Right atrium auricular region (tissue), 2 donors: ENCODE results near the gene PFKFB3. TPM values are rescaled to one million over a fixed set of nuclear protein-coding genes. Genes with fewer than 3 reads are reported as not detected.

Experiments
- DNase-seq: peaks from one replicate; pipeline ENCODE4 v3.0.0-alpha.2; 2019; ENCODE audit warnings: low spot score
- H3K27ac ChIP-seq, 2 donors: fragments of 200-600 bp; sonication (generic); 1 replicate in 1 of 2; 2 replicates in 1 of 2; pipeline ENCODE4 v1.5.1; 2016 to 2019
- H3K27me3 ChIP-seq, 2 donors: fragments of 200-600 bp; sonication (generic); one replicate each; pipeline versions ENCODE4 v1.5.1 to v1.6.0; 2017 to 2019
- H3K36me3 ChIP-seq: fragments of 200-600 bp; sonication (generic); one replicate; pipeline ENCODE4 v1.5.1; 2016
- H3K4me1 ChIP-seq, 2 donors: fragments of 200-600 bp; sonication (generic); one replicate each; pipeline versions ENCODE4 v1.5.1 to v1.6.0; 2017 to 2019
- H3K4me3 ChIP-seq, 2 donors: fragments of 200-600 bp; sonication (generic); 1 replicate in 1 of 2; 2 replicates in 1 of 2; pipeline ENCODE4 v1.5.1; 2017 to 2019; ENCODE audit warnings: mild to moderate bottlenecking in 1 of 2, moderate library complexity in 1 of 2
- H3K9me3 ChIP-seq, 2 donors: fragments of 200-600 bp; sonication (generic); one replicate each; pipeline ENCODE4 v1.5.1; 2019
- total RNA-seq, 2 donors: library from RNA; depleted of rRNA; stranded (reverse); fragments of >200 nt; gene quantifications; one replicate each; pipeline ENCODE4 v1.1.0, GENCODE V29; 2016
- TF ChIP-seq, protein P1 (sequence below), 2 donors: fragments of 200-600 bp; sonication (generic); IDR thresholded peaks; one replicate each; pipeline ENCODE4 v1.5.1; 2019; ENCODE audit warnings: antibody characterized with exemption in 2 of 2

Gene PFKFB3
- total RNA-seq, 2 donors from 2014 or later = 9.4 to 16.5 TPM

DNA sequence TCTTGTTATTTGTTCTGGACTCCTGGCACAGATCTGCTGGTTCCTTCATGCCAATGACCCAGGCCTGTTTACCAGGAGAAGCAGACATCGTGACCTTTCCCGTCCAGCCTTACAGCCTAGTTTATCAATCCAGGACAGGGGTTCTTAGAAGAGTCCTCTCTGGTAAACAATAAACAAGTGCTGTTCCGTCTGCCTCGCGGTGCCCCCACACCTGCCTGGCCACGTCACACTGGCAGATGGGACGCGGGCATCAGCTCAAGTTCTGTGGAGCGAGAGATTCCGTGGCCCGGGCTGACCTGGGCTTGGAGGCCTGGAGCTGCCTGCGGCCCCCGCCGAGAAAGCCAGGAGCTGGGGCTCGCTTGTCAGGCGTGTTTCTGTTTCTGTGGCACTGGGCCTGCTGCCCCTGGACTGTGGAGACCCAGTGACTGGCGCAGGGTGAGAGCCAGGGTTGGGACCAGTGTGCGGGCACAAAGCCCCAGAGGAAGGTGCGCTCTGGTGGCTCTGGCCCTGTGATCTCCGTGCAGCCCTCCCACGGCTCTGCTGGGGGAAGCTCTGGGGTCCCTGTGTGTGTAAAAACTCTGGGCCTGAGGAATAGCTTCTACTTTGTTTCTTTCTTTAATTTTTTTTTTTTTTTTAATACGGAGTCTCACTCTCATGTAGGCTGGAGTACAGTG lies 28.4 kb upstream of the PFKFB3 start:
- H3K4me1 ChIP-seq = peaks cover 0 to 69% of the 10 kb centered on the region in 2 donors
- DNase-seq = no peak
- no peaks in the 10 kb centered on the region for H3K9me3 ChIP-seq
- H3K27me3 ChIP-seq = no peaks in the 10 kb centered on the region
- peak overlapping the region; percentile 15 to 44 for H3K27ac ChIP-seq
- TF ChIP-seq, protein P1, sequence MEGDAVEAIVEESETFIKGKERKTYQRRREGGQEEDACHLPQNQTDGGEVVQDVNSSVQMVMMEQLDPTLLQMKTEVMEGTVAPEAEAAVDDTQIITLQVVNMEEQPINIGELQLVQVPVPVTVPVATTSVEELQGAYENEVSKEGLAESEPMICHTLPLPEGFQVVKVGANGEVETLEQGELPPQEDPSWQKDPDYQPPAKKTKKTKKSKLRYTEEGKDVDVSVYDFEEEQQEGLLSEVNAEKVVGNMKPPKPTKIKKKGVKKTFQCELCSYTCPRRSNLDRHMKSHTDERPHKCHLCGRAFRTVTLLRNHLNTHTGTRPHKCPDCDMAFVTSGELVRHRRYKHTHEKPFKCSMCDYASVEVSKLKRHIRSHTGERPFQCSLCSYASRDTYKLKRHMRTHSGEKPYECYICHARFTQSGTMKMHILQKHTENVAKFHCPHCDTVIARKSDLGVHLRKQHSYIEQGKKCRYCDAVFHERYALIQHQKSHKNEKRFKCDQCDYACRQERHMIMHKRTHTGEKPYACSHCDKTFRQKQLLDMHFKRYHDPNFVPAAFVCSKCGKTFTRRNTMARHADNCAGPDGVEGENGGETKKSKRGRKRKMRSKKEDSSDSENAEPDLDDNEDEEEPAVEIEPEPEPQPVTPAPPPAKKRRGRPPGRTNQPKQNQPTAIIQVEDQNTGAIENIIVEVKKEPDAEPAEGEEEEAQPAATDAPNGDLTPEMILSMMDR (IDR thresholded peaks at IDR 0.05) = no peak
- no peak overlapping the region for H3K4me3 ChIP-seq
- no peaks in the 10 kb centered on the region for H3K36me3 ChIP-seq

DNA sequence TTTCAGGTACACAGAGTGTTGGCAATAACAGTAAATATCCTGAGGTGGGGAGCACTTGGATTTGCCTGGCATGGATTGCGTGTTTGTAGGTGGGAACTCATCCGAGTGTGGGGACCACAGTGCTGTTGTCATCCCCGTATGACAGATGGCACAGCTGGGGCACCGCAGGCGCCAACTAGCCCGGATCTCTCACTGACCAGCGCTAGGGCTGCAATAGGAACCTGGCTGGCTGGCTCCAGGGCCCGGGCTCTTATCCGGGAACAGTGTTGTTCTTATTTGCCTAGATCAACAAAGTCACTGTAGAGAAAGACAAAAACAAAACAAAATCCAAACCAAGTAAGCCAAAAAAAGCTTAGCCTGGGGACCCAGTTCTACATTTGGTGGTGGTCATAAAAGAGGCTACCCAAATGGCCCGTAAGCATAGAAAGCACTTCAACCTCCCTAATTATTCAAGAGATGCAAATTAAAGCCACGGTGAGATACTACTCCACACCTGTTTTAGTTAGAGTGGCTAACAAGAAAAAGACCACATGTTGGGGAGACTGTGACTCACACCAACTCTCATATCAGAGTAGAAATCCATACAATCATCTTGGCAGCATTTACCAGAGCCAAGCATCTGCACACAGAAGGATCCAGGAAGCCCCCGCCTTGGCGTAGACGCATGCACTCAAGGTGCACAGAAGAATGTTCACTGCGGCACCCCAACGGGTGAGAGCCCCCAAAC lies 27.2 kb upstream of the PFKFB3 start:
- H3K27ac ChIP-seq = no peak overlapping the region
- H3K9me3 ChIP-seq = no peaks in the 10 kb centered on the region
- no peaks in the 10 kb centered on the region for H3K36me3 ChIP-seq
- TF ChIP-seq, protein P1 (IDR thresholded peaks at IDR 0.05) = no peak
- DNase-seq = no peak
- H3K4me3 ChIP-seq = no peak overlapping the region
- no peaks in the 10 kb centered on the region for H3K27me3 ChIP-seq
- peaks cover 0 to 67% of the 10 kb centered on the region in 2 donors for H3K4me1 ChIP-seq

DNA sequence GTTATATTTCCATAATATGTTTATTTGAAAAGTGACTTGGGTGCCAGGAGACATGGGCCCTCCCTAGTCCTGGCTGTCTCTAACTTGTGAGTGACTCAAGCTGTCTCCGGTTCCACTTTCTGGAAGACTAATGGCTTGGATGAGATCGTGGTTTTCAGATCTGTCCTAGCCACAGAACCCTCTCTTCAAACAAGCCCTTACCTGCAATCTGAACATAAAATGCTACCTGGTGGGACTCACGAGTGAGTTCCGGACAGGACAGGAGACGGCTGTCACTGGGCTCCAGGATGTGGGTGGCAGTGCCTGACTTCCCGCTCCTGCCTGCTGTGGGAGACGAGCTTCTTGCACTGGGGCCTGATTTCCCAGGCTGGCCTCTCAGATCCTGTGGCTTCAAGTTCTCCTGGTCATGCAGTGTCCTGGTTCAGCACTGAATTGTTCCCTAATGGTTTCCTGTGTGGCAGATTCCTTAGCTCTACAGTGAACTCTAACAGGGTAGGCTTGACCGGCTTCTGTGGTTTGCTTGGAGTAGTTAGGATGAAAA lies 26.0 kb upstream of the PFKFB3 start:
- Histone ChIP-seq H3K36me3 (no peaks in the 10 kb centered on the region), H3K27me3 (no peaks in the 10 kb centered on the region), H3K27ac (peak overlapping the region; percentile 15 to 52), H3K4me1 (peaks cover 0 to 54% of the 10 kb centered on the region in 2 donors), H3K4me3 (no peak overlapping the region), H3K9me3 (no peaks in the 10 kb centered on the region)
- TF ChIP-seq, protein P1 (IDR thresholded peaks at IDR 0.05) = no peak
- no peak for DNase-seq

DNA sequence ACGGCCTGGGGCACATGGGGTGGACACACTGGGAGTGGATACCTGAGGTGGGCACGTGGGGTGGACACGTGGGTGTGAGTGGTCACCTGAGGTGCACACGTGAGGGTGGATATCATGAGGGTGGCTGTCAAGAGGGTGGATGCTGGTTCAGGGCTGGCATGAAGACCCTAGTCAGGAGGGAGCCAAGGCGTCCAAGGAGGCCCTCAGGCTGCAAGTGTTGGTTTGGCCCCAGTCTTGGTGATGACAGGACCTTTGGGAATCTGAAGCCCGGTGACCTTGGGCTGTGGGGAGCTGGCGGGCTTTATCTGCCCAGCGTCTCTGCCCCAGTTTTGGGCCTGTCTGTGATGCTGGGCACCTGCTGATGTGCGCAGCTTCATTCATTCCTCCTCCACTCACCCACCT lies 24.9 kb upstream of the PFKFB3 start:
- no peak for DNase-seq
- Histone ChIP-seq H3K36me3 (no peaks in the 10 kb centered on the region), H3K4me3 (no peak overlapping the region), H3K27me3 (no peaks in the 10 kb centered on the region), H3K4me1 (peaks cover 0 to 43% of the 10 kb centered on the region in 2 donors), H3K9me3 (no peaks in the 10 kb centered on the region), H3K27ac (peak overlapping the region; percentile 15 to 18)
- TF ChIP-seq, protein P1 (IDR thresholded peaks at IDR 0.05) = no peak

DNA sequence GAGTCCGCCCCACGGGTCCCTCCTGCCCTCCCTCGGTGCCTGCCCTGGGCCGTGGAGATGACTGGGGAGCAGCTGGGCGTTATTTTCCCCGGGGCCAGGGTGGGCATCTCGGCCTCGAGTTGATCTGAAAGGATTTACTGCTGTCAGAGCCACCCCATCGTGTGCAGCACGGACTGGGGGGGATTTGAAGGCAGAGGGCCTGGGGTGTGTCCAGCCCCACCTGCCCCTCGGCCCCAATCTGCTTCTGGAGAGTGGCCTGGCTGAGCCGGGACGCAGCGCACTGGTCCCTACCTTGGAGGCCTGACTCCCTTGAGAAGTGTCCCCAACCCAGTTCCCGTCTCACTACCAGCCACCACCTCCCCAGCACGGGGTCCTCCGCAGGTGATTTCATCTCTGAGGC lies 24.2 kb upstream of the PFKFB3 start:
- Histone ChIP-seq H3K4me3 (peak overlapping the region in 1 of 2 donors; percentile 0), H3K36me3 (no peaks in the 10 kb centered on the region), H3K27me3 (no peaks in the 10 kb centered on the region), H3K9me3 (no peaks in the 10 kb centered on the region), H3K4me1 (peaks cover 0 to 36% of the 10 kb centered on the region in 2 donors), H3K27ac (peak overlapping the region in 1 of 2 donors; percentile 18)
- no peak for DNase-seq
- TF ChIP-seq, protein P1 (IDR thresholded peaks at IDR 0.05) = no peak
